Renal pelvis (tissue), 4 donors: Measurements from ENCODE around the gene NOPCHAP1. TPM values are rescaled to one million over a fixed set of nuclear protein-coding genes. Genes with fewer than 3 reads are reported as not detected.
"Not testable (repeated sequence)": the region's sequence is repeated elsewhere in the genome, so short reads cannot be mapped to it uniquely, and the experiment has no call there.

ENCODE experiments used
- DNase-seq: peaks from one replicate; pipeline ENCODE4 v3.0.0-alpha.2; 2013
- polyA plus RNA-seq, 3 donors: library from polyadenylated mRNA; unstranded; fragments of 120-200 nt; gene quantifications; one replicate each; pipeline ENCODE4 v1.2.1, GENCODE V29; 2013; ENCODE audit not compliant: insufficient read length in 3 of 3

Gene NOPCHAP1
- polyA plus RNA-seq, 3 donors = 9.3 to 13.5 (median 13.4) TPM

GRCh38 chr12:104959335-104959841 is 26.7 kb upstream of the NOPCHAP1 start:
- no peak for DNase-seq

DNA sequence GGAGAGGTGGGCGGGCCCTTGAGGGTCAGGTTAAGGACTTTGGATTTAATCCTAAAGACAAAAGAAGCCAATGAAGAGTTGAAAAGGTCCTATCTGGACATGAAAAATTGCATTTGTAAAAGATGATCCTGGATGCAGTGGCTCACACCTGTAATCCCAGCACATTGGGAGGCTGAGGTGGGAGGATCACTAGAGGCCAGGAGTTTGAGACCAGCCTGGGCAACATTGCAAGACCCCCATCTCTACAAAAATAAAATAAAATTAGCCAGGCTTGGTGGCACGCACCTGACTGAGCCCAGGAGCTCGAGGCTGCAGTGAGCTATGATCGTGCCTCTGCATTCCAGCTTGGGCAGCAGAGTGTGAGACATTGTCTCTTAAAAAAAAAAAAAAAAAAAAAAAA is 25.7 kb upstream of the NOPCHAP1 start:
- DNase-seq = no peak

DNA sequence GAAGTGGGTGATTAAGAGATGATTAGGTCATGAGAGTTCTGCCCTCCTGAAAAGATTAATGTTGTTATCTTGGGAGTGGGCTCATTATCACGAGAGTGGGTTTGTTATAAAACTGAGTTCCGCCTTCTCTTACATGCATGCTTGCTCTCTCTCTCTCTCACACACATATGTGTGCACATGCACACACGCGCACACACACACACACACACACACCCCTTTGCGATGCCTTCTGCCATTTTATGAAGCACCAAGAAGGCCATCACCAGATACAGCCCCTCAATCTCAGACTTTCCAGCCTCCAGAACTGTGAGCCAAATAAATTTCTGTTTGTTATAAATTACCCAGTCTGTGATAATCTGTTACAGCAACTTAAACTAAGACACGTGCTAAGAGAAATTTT is 22.4 kb upstream of the NOPCHAP1 start:
- no peak for DNase-seq

GRCh38 chr12:104964167-104964855 is 21.8 kb upstream of the NOPCHAP1 start:
- no peak for DNase-seq

GRCh38 chr12:104964856-104965205 is 21.3 kb upstream of the NOPCHAP1 start:
- DNase-seq = no peak

GRCh38 chr12:104966677-104967076 is 19.4 kb upstream of the NOPCHAP1 start:
- no peak for DNase-seq

- DNase-seq = no peak
Observed at GRCh38 chr12:104969343-104969742, 16.8 kb upstream of the NOPCHAP1 start.

GRCh38 chr12:104971306-104971705 is 14.8 kb upstream of the NOPCHAP1 start:
- no peak for DNase-seq

DNA sequence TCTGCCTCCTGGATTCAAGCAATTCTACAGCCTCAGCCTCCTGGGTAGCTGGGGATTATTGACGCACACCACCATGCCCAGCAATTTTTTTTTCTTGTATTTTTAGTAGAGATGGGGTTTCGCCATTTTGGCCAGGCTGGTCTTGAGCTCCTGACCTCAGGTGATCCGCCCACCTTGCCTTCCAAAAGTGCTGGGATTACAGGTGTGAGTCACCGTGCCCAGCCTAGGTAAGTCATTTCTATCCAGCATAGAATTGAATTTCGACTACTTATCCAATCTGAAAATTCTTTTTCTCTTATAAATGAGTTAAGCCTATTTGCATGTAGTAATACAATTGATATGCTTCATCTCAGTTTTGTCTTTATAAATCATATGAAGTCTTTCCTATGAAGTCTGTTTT is 12.9 kb upstream of the NOPCHAP1 start:
- DNase-seq = no peak

GRCh38 chr12:104974626-104975290 is 11.4 kb upstream of the NOPCHAP1 start:
- DNase-seq = no peak

GRCh38 chr12:104975587-104976343 is 10.4 kb upstream of the NOPCHAP1 start:
- DNase-seq = no peak

GRCh38 chr12:104976703-104977102 is 9.4 kb upstream of the NOPCHAP1 start:
- no peak for DNase-seq

DNA sequence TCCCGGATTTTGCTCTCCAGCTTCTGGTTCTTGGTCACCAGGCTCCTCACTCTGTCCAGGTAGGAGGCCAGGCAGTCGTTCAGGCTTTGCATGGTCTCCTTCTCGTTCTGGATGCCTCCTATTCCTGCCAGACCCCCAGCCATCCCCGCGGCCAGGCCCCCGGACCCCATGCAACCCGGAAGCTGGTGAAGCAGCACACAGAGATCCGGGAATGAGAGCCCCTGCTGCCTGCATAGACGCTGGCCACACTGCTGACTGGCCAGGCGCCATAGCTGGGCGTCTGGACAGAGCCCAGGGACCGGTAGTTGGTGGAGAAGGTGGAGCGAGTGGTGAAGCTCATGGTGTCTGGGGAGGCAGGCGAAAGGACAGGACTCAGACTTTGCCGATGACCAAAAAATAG is 8.4 kb upstream of the NOPCHAP1 start:
- DNase-seq = not testable (repeated sequence)

- no peak for DNase-seq
Observed at GRCh38 chr12:104985206-104985605, 910 bp upstream of the NOPCHAP1 start.

GRCh38 chr12:104990950-104991349 is 4.8 kb downstream of the NOPCHAP1 start:
- no peak for DNase-seq

GRCh38 chr12:104991565-104992128 is 5.5 kb downstream of the NOPCHAP1 start:
- DNase-seq = no peak

GRCh38 chr12:104994336-104994735 is 8.2 kb downstream of the NOPCHAP1 start:
- no peak for DNase-seq

DNA sequence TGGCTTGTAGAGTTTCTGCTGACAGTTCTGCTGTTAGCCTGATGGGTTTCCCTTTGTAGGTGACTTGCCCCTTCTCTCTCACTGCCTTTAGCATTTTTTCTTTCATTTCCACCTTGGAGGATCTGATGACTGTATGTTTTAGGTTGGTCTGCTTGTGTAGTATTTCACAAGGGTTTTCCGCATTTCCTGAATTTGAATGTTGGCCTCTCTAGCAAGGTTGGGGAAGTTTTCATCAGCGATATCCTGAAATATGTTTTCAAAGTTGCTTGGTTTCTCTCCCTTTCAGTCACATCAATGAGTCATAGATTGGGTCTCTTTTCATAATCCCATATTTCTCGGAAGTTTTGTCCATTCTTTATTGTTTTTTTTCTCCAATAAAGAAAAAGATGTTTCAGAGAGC is 11.4 kb downstream of the NOPCHAP1 start:
- DNase-seq = no peak

- DNase-seq = no peak
Observed at GRCh38 chr12:104998423-104999346, 12.6 kb downstream of the NOPCHAP1 start.

- DNase-seq = no peak
Observed at GRCh38 chr12:104999347-104999685, 13.2 kb downstream of the NOPCHAP1 start.

GRCh38 chr12:105001476-105001875 is 15.4 kb downstream of the NOPCHAP1 start:
- no peak for DNase-seq

- DNase-seq = no peak
Observed at GRCh38 chr12:105013892-105014291, 27.8 kb downstream of the NOPCHAP1 start.
